GM03348 (cell line): Measurements from ENCODE around the gene MINDY1.

ENCODE experiments used
- DNase-seq: peaks from one replicate; pipeline ENCODE4 v3.0.0; 2012; ENCODE audit warnings: low spot score

The MINDY1 gene

GRCh38 chr1:151011154-151011850, 4.6 kb upstream of the MINDY1 start:
- no peak for DNase-seq

- DNase-seq: no peak
Observed at GRCh38 chr1:151010346-151010726, 3.6 kb upstream of the MINDY1 start.

GRCh38 chr1:151009674-151010345, 3.1 kb upstream of the MINDY1 start:
- DNase-seq: no peak

GRCh38 chr1:151009206-151009587, 2.5 kb upstream of the MINDY1 start:
- peak; percentile 37 for DNase-seq

- DNase-seq: peak; percentile 99
Observed at GRCh38 chr1:151008244-151009205, 1.8 kb upstream of the MINDY1 start, which contains the start of gene PRUNE1. TSS of gene PRUNE1 (plus strand) at chr1:151008449. CDS start at chr1:151008633, 184 bp downstream.

- no peak for DNase-seq
Observed at GRCh38 chr1:151007853-151008243, 1.1 kb upstream of the MINDY1 start.

- no peak for DNase-seq
Observed at GRCh38 chr1:151005729-151006319, 878 bp downstream of the MINDY1 start.

GRCh38 chr1:151003180-151003579, 3.5 kb downstream of the MINDY1 start:
- no peak for DNase-seq

GRCh38 chr1:151002611-151003010, 4.1 kb downstream of the MINDY1 start:
- DNase-seq: no peak

- DNase-seq: no peak
Observed at GRCh38 chr1:151002051-151002450, 4.7 kb downstream of the MINDY1 start.

GRCh38 chr1:151001602-151002001, 5.1 kb downstream of the MINDY1 start:
- no peak for DNase-seq

GRCh38 chr1:151000408-151000807, 6.3 kb downstream of the MINDY1 start:
- DNase-seq: no peak

- DNase-seq: no peak
Observed at GRCh38 chr1:150999926-151000325, 6.8 kb downstream of the MINDY1 start.

- no peak for DNase-seq
Observed at GRCh38 chr1:150999051-150999674, 7.5 kb downstream of the MINDY1 start.

GRCh38 chr1:150997949-150998348, 8.8 kb downstream of the MINDY1 start:
- no peak for DNase-seq

- DNase-seq: no peak
Observed at GRCh38 chr1:150997126-150997872, 9.4 kb downstream of the MINDY1 start.

- DNase-seq: peak; percentile 36
Observed at GRCh38 chr1:150995896-150996295, 10.8 kb downstream of the MINDY1 start.

- DNase-seq: no peak
Observed at GRCh38 chr1:150995460-150995859, 11.2 kb downstream of the MINDY1 start.

GRCh38 chr1:150994248-150994647, 12.5 kb downstream of the MINDY1 start:
- DNase-seq: no peak

GRCh38 chr1:150992626-150993025, 14.1 kb downstream of the MINDY1 start:
- DNase-seq: no peak

- DNase-seq: no peak
Observed at GRCh38 chr1:150987924-150988323, 18.8 kb downstream of the MINDY1 start.
